K562 (cell line): Measurements from ENCODE around the gene CD300A. TPM values are rescaled to one million over a fixed set of nuclear protein-coding genes. Genes with fewer than 3 reads are reported as not detected.

Experiments
- ETV1 ChIP-seq: fragments of 450-650 bp; conservative IDR thresholded peaks from 2 replicates; pipeline ENCODE4 v1.6.1; 2016; ENCODE audit warnings: missing genetic modification characterization, control low read depth, low read depth, missing compliant biosample characterization
- FOXJ3 ChIP-seq: sonication (generic); formaldehyde crosslinking; IDR thresholded peaks from 2 replicates; pipeline ENCODE4 v1.4.0; 2020; ENCODE audit warnings: mild to moderate bottlenecking, missing genetic modification reagents
- KDM2B ChIP-seq: fragments of 250-450 bp; sonication (Bioruptor Pico); IDR thresholded peaks from 2 replicates; pipeline ENCODE4 v1.8.0; 2021; ENCODE audit warnings: mild to moderate bottlenecking, moderate library complexity
- L3MBTL2 ChIP-seq: fragments of 450-650 bp; IDR thresholded peaks from 2 replicates; pipeline ENCODE4 v1.6.1; 2016; ENCODE audit warnings: mild to moderate bottlenecking, moderate library complexity
- LCOR ChIP-seq: sonication (generic); formaldehyde crosslinking; IDR thresholded peaks from 2 replicates; pipeline ENCODE4 v1.8.0; 2022; ENCODE audit warnings: mild to moderate bottlenecking, missing genetic modification reagents
- PML ChIP-seq: IDR thresholded peaks from 2 replicates; pipeline ENCODE4 v1.6.1; 2012; ENCODE audit warnings: low read length, inconsistent platforms
- POLR2A ChIP-seq: fragments of 450-650 bp; conservative IDR thresholded peaks from 2 replicates; pipeline ENCODE4 v1.6.1; 2016
- PPARD ChIP-seq: fragments of 250-450 bp; sonication (Bioruptor Pico); IDR thresholded peaks from 2 replicates; pipeline ENCODE4 v1.8.0; 2022; ENCODE audit warnings: inconsistent platforms, mild to moderate bottlenecking, moderate library complexity
- PTTG1 ChIP-seq: fragments of 450-650 bp; IDR thresholded peaks from 2 replicates; pipeline ENCODE4 v1.6.1; 2016; ENCODE audit warnings: low read depth, mild to moderate bottlenecking, missing genetic modification characterization, missing compliant biosample characterization
- RAD21 ChIP-seq, 2 experiments: fragments of 250-450 bp in 1 of 2; fragments of 450-650 bp in 1 of 2; sonication (Bioruptor Pico) in 1 of 2; formaldehyde crosslinking in 1 of 2; IDR thresholded peaks in 1 of 2; conservative IDR thresholded peaks in 1 of 2; 2 replicates each; pipeline versions ENCODE4 v1.4.0 to v1.8.0; 2020 to 2022; ENCODE audit warnings: mild to moderate bottlenecking in 2 of 2, moderate library complexity in 1 of 2
- SMAD1 ChIP-seq: fragments of 150-350 bp; IDR thresholded peaks from 2 replicates; pipeline ENCODE4 v1.6.1; 2014; ENCODE audit warnings: low read length, low read depth; ENCODE audit not compliant: partially characterized antibody
- SRF ChIP-seq, 2 experiments: fragments of 250-450, 450-650 bp in 1 of 2; sonication (Bioruptor Pico) in 1 of 2; sonication (generic) in 1 of 2; formaldehyde crosslinking; IDR thresholded peaks; 2 replicates each; pipeline versions ENCODE4 v1.5.0 to v1.5.1; 2020 to 2022; ENCODE audit warnings: mild to moderate bottlenecking in 1 of 2, missing genetic modification reagents in 1 of 2
- ZNF707 ChIP-seq: fragments of 250-450 bp; sonication (Bioruptor Pico); conservative IDR thresholded peaks from 2 replicates; pipeline ENCODE4 v1.8.0; 2022; ENCODE audit warnings: inconsistent platforms, mild to moderate bottlenecking, moderate library complexity
- polyA plus RNA-seq, 8 experiments: library from polyadenylated mRNA; depleted of rRNA in 4 of 8; stranded (reverse) in 5 of 8; unstranded in 3 of 8; fragments of >200 nt; fragmentation: Nextera tagmentation in 2 of 8; fragmentation: Illumina TruSeq in 1 of 8; extraction: Ambion mirVana in 2 of 8; extraction: Trizol in 1 of 8; gene quantifications; 2 replicates each; pipeline versions ENCODE4 v1.2.1 to v1.2.3, GENCODE V29; 2011 to 2014; ENCODE audit warnings: inconsistent platforms in 1 of 8, missing spikeins in 1 of 8
- total RNA-seq, 7 experiments: library from RNA; depleted of rRNA in 6 of 7; stranded (reverse); fragments of >200 nt in 6 of 7; fragmentation: Illumina TruSeq in 2 of 7; extraction: Trizol in 2 of 7; gene quantifications; 2 replicates each; pipeline versions ENCODE4 v1.2.1 to v1.2.3, GENCODE V29; 2011 to 2021; ENCODE audit warnings: low replicate concordance in 1 of 7
- TF ChIP-seq, protein P1 (sequence below): fragments of 450-650 bp; IDR thresholded peaks from 2 replicates; pipeline ENCODE4 v1.6.1; 2016; ENCODE audit warnings: mild to moderate bottlenecking
- TF ChIP-seq, protein P2 (sequence below), 2 experiments: fragments of 150-350 bp in 1 of 2; IDR thresholded peaks; 2 replicates each; pipeline ENCODE4 v1.6.1; 2012 to 2016; ENCODE audit warnings: low read depth in 2 of 2, low read length in 2 of 2, mild to moderate bottlenecking in 1 of 2, moderate library complexity in 1 of 2
- TF ChIP-seq, protein P3 (sequence below): fragments of 250-450 bp; sonication (Bioruptor Pico); IDR thresholded peaks from 2 replicates; pipeline ENCODE4 v1.5.0; 2020; ENCODE audit warnings: mild to moderate bottlenecking
- TF ChIP-seq, protein P4 (sequence below): fragments of 250-450 bp; sonication (Bioruptor Pico); IDR thresholded peaks from 2 replicates; pipeline ENCODE4 v1.8.0; 2022; ENCODE audit warnings: moderate library complexity, mild to moderate bottlenecking, inconsistent platforms
- TF ChIP-seq, protein P5 (sequence below): fragments of 200-400 bp; formaldehyde crosslinking; IDR thresholded peaks from 2 replicates; pipeline ENCODE4 v1.6.1; 2017; ENCODE audit warnings: mild to moderate bottlenecking, low read depth, low read length, moderate library complexity

The CD300A gene
- total and polyA plus RNA-seq, 9 of the 15 experiments (the other 6 are each of a cell fraction or from before 2014, with no cell fraction given), result 0.21 to 1.7 (median 0.41) TPM; not detected in 1

DNA sequence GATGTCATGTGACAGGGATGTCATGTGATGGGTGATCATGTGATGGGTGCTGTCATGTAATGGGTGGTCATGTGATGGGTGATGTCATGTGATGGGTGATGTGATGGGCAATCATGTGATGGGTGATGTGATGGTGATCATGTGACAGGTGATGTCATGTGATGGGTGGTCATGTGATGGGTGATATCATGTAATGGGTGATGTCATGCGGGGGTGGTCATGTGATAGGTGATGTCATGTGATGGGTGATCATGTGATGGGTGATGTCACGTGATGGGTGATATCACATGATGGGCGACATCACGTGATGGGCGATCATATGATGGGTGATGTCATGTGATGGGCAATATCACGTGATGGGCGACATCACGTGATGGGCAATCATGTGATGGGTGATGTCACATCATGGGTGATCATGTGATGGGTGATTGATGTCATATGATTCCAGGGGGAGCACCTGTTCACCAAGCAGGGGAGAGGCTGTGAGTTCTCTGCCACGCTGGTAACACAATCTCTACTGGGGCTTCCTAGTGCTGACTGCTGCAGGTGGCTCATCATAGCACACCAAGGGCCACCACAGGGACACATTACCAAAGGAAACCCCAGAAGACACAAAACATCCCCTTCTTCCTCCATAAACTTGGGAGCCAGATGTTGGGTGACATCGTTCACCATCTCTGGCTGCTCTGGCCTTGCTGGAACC, 48.3 kb downstream of the CD300A start (continued):
- TF ChIP-seq, protein P1, sequence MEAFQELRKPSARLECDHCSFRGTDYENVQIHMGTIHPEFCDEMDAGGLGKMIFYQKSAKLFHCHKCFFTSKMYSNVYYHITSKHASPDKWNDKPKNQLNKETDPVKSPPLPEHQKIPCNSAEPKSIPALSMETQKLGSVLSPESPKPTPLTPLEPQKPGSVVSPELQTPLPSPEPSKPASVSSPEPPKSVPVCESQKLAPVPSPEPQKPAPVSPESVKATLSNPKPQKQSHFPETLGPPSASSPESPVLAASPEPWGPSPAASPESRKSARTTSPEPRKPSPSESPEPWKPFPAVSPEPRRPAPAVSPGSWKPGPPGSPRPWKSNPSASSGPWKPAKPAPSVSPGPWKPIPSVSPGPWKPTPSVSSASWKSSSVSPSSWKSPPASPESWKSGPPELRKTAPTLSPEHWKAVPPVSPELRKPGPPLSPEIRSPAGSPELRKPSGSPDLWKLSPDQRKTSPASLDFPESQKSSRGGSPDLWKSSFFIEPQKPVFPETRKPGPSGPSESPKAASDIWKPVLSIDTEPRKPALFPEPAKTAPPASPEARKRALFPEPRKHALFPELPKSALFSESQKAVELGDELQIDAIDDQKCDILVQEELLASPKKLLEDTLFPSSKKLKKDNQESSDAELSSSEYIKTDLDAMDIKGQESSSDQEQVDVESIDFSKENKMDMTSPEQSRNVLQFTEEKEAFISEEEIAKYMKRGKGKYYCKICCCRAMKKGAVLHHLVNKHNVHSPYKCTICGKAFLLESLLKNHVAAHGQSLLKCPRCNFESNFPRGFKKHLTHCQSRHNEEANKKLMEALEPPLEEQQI, result peak; percentile 77; the same call in 1 of the 2 replicates
- no peak for TF ChIP-seq PML
- peak; percentile 43; the same call in 1 of the 2 replicates for TF ChIP-seq ETV1
- no peak for TF ChIP-seq KDM2B (CRISPR knock-in tag)
- TF ChIP-seq POLR2A, result no peak
- TF ChIP-seq, protein P2, sequence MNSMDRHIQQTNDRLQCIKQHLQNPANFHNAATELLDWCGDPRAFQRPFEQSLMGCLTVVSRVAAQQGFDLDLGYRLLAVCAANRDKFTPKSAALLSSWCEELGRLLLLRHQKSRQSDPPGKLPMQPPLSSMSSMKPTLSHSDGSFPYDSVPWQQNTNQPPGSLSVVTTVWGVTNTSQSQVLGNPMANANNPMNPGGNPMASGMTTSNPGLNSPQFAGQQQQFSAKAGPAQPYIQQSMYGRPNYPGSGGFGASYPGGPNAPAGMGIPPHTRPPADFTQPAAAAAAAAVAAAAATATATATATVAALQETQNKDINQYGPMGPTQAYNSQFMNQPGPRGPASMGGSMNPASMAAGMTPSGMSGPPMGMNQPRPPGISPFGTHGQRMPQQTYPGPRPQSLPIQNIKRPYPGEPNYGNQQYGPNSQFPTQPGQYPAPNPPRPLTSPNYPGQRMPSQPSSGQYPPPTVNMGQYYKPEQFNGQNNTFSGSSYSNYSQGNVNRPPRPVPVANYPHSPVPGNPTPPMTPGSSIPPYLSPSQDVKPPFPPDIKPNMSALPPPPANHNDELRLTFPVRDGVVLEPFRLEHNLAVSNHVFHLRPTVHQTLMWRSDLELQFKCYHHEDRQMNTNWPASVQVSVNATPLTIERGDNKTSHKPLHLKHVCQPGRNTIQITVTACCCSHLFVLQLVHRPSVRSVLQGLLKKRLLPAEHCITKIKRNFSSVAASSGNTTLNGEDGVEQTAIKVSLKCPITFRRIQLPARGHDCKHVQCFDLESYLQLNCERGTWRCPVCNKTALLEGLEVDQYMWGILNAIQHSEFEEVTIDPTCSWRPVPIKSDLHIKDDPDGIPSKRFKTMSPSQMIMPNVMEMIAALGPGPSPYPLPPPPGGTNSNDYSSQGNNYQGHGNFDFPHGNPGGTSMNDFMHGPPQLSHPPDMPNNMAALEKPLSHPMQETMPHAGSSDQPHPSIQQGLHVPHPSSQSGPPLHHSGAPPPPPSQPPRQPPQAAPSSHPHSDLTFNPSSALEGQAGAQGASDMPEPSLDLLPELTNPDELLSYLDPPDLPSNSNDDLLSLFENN (IDR thresholded peaks at IDR 0.05; ENCODE audit: low read depth in 2 of 2, low read length in 2 of 2), result no peak
- no peak for TF ChIP-seq PTTG1
- TF ChIP-seq, protein P3, sequence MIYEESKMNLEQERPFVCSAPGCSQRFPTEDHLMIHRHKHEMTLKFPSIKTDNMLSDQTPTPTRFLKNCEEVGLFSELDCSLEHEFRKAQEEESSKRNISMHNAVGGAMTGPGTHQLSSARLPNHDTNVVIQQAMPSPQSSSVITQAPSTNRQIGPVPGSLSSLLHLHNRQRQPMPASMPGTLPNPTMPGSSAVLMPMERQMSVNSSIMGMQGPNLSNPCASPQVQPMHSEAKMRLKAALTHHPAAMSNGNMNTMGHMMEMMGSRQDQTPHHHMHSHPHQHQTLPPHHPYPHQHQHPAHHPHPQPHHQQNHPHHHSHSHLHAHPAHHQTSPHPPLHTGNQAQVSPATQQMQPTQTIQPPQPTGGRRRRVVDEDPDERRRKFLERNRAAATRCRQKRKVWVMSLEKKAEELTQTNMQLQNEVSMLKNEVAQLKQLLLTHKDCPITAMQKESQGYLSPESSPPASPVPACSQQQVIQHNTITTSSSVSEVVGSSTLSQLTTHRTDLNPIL, result peak; percentile 47; the same call in 1 of the 2 replicates
- TF ChIP-seq, protein P4, sequence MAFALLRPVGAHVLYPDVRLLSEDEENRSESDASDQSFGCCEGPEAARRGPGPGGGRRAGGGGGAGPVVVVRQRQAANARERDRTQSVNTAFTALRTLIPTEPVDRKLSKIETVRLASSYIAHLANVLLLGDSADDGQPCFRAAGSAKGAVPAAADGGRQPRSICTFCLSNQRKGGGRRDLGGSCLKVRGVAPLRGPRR (CRISPR knock-in tag), result no peak
- TF ChIP-seq, protein P5, sequence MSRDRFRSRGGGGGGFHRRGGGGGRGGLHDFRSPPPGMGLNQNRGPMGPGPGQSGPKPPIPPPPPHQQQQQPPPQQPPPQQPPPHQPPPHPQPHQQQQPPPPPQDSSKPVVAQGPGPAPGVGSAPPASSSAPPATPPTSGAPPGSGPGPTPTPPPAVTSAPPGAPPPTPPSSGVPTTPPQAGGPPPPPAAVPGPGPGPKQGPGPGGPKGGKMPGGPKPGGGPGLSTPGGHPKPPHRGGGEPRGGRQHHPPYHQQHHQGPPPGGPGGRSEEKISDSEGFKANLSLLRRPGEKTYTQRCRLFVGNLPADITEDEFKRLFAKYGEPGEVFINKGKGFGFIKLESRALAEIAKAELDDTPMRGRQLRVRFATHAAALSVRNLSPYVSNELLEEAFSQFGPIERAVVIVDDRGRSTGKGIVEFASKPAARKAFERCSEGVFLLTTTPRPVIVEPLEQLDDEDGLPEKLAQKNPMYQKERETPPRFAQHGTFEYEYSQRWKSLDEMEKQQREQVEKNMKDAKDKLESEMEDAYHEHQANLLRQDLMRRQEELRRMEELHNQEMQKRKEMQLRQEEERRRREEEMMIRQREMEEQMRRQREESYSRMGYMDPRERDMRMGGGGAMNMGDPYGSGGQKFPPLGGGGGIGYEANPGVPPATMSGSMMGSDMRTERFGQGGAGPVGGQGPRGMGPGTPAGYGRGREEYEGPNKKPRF, result no peak
- TF ChIP-seq SMAD1, result no peak
- no peak for TF ChIP-seq PPARD (CRISPR knock-in tag)
- TF ChIP-seq L3MBTL2, result no peak
- TF ChIP-seq SRF (CRISPR knock-in tag; IDR thresholded peaks at IDR 0.05), result no peak
- TF ChIP-seq FOXJ3, result no peak
- TF ChIP-seq LCOR (CRISPR knock-in tag), result no peak
- TF ChIP-seq ZNF707 (CRISPR knock-in tag), result no peak
- no peak for TF ChIP-seq RAD21 (CRISPR knock-in tag; conservative IDR thresholded peaks at IDR 0.05 in 1 of 2, IDR thresholded peaks at IDR 0.05 in 1 of 2)
